HG03520 (cell line): Measurements from ENCODE around the gene ENOX2.

Source experiments
- ATAC-seq: cut with Tn5 transposase; IDR thresholded peaks from one replicate; pipeline ENCODE4 v1.9.1; 2021; ENCODE audit warnings: mild to moderate bottlenecking, moderate library complexity; ENCODE audit not compliant: unreplicated experiment

ENOX2 gene

GRCh38 chrX:130702867-130703707, 199.9 kb downstream of the ENOX2 start:
- no peak for ATAC-seq

GRCh38 chrX:130700629-130701028, 202.4 kb downstream of the ENOX2 start:
- ATAC-seq = no peak

GRCh38 chrX:130699618-130700017, 203.4 kb downstream of the ENOX2 start:
- ATAC-seq = no peak

- no peak for ATAC-seq
These were observed 206.5 kb downstream of the ENOX2 start for GRCh38 chrX:130696542-130696941.

- no peak for ATAC-seq
These were observed 207.1 kb downstream of the ENOX2 start for GRCh38 chrX:130695931-130696330.

GRCh38 chrX:130694983-130695382, 208.0 kb downstream of the ENOX2 start:
- no peak for ATAC-seq

GRCh38 chrX:130691576-130691975, 211.4 kb downstream of the ENOX2 start:
- no peak for ATAC-seq

GRCh38 chrX:130688360-130688759, 214.6 kb downstream of the ENOX2 start:
- no peak for ATAC-seq

- no peak for ATAC-seq
These were observed 220.0 kb downstream of the ENOX2 start for GRCh38 chrX:130682990-130683389.

GRCh38 chrX:130680164-130681035, 222.6 kb downstream of the ENOX2 start:
- ATAC-seq = no peak

- no peak for ATAC-seq
These were observed 226.1 kb downstream of the ENOX2 start for GRCh38 chrX:130676861-130677260.

- ATAC-seq = no peak
These were observed 230.8 kb downstream of the ENOX2 start for GRCh38 chrX:130672214-130672613.

- no peak for ATAC-seq
These were observed 233.8 kb downstream of the ENOX2 start for GRCh38 chrX:130669233-130669632.

GRCh38 chrX:130665263-130665662, 237.7 kb downstream of the ENOX2 start:
- no peak for ATAC-seq

GRCh38 chrX:130658310-130658709, 244.7 kb downstream of the ENOX2 start:
- ATAC-seq = no peak

- ATAC-seq = no peak
These were observed 248.5 kb downstream of the ENOX2 start for GRCh38 chrX:130654409-130654950.

GRCh38 chrX:130652824-130653578, 250.0 kb downstream of the ENOX2 start:
- no peak for ATAC-seq

- ATAC-seq = no peak
These were observed 253.3 kb downstream of the ENOX2 start for GRCh38 chrX:130649738-130650137.

GRCh38 chrX:130647468-130647867, 255.5 kb downstream of the ENOX2 start:
- ATAC-seq = no peak

- ATAC-seq = no peak
These were observed 256.9 kb downstream of the ENOX2 start for GRCh38 chrX:130645955-130646583.
